ENCODE results near the gene EHD4. TPM values are rescaled to one million over a fixed set of nuclear protein-coding genes. Genes with fewer than 3 reads are reported as not detected.

EHD4 gene
- total RNA-seq, 1 donor from 2014 or later: 18.8 TPM

GRCh38 chr15:42009022-42009421 is 36.7 kb upstream of the EHD4 start:
- H3K4me1 Mint-ChIP-seq (ENCODE audit: unreplicated experiment): peaks cover 6% of the 10 kb centered on the region
- H3K36me3 Mint-ChIP-seq: no peaks in the 10 kb centered on the region
- DNase-seq (ENCODE audit: extremely low spot score, unreplicated experiment): no peak
- H3K27ac Mint-ChIP-seq: no peak overlapping the region
- H3K4me3 Mint-ChIP-seq: no peak overlapping the region
- no peak for TF ChIP-seq CTCF (conservative IDR thresholded peaks at IDR 0.05)
- H3K27me3 Mint-ChIP-seq: peaks cover 12% of the 10 kb centered on the region
- no peaks in the 10 kb centered on the region for H3K9me3 Mint-ChIP-seq

GRCh38 chr15:42007386-42007785 is 35.0 kb upstream of the EHD4 start:
- peaks cover 5% of the 10 kb centered on the region for H3K4me1 Mint-ChIP-seq (ENCODE audit: unreplicated experiment)
- no peaks in the 10 kb centered on the region for H3K36me3 Mint-ChIP-seq
- H3K9me3 Mint-ChIP-seq: no peaks in the 10 kb centered on the region
- no peak overlapping the region for H3K27ac Mint-ChIP-seq
- H3K4me3 Mint-ChIP-seq: no peak overlapping the region
- peaks cover 16% of the 10 kb centered on the region for H3K27me3 Mint-ChIP-seq
- no peak for TF ChIP-seq CTCF (conservative IDR thresholded peaks at IDR 0.05)
- no peak for DNase-seq (ENCODE audit: extremely low spot score, unreplicated experiment)

GRCh38 chr15:42002333-42002732 is 30.0 kb upstream of the EHD4 start:
- no peaks in the 10 kb centered on the region for H3K36me3 Mint-ChIP-seq
- TF ChIP-seq CTCF (conservative IDR thresholded peaks at IDR 0.05): no peak
- no peak overlapping the region for H3K4me3 Mint-ChIP-seq
- H3K9me3 Mint-ChIP-seq: no peaks in the 10 kb centered on the region
- DNase-seq (ENCODE audit: extremely low spot score, unreplicated experiment): no peak
- no peaks in the 10 kb centered on the region for H3K4me1 Mint-ChIP-seq (ENCODE audit: unreplicated experiment)
- no peak overlapping the region for H3K27ac Mint-ChIP-seq
- peaks cover 18% of the 10 kb centered on the region for H3K27me3 Mint-ChIP-seq

GRCh38 chr15:42001236-42001635 is 28.9 kb upstream of the EHD4 start:
- TF ChIP-seq CTCF (conservative IDR thresholded peaks at IDR 0.05): no peak
- H3K4me1 Mint-ChIP-seq (ENCODE audit: unreplicated experiment): peaks cover 4% of the 10 kb centered on the region
- no peak overlapping the region for H3K27ac Mint-ChIP-seq
- H3K27me3 Mint-ChIP-seq: peaks cover 14% of the 10 kb centered on the region
- no peak for DNase-seq (ENCODE audit: extremely low spot score, unreplicated experiment)
- no peak overlapping the region for H3K4me3 Mint-ChIP-seq
- H3K36me3 Mint-ChIP-seq: no peaks in the 10 kb centered on the region
- no peaks in the 10 kb centered on the region for H3K9me3 Mint-ChIP-seq

- Mint-ChIP-seq H3K27me3 (peaks cover 14% of the 10 kb centered on the region), H3K27ac (no peak overlapping the region), H3K4me1 (ENCODE audit: unreplicated experiment) (peaks cover 4% of the 10 kb centered on the region), H3K9me3 (no peaks in the 10 kb centered on the region), H3K36me3 (no peaks in the 10 kb centered on the region), H3K4me3 (no peak overlapping the region)
- no peak for DNase-seq (ENCODE audit: extremely low spot score, unreplicated experiment)
- no peak for TF ChIP-seq CTCF (conservative IDR thresholded peaks at IDR 0.05)
Observed at GRCh38 chr15:41999290-42000285, 27.2 kb upstream of the EHD4 start.

Measured in type B pancreatic cell (in vitro differentiated cells).